Measurements from ENCODE around the gene SLC22A31.

The SLC22A31 gene

GRCh38 chr16:89164847-89165680 is 35.3 kb downstream of the SLC22A31 start:
- no peak for DNase-seq (ENCODE audit: low read depth)

GRCh38 chr16:89164436-89164835 is 35.9 kb downstream of the SLC22A31 start:
- no peak for DNase-seq (ENCODE audit: low read depth)

- DNase-seq (ENCODE audit: low read depth), result no peak
Observed at GRCh38 chr16:89163297-89163696, 37.0 kb downstream of the SLC22A31 start.

GRCh38 chr16:89161763-89162713 is 38.3 kb downstream of the SLC22A31 start:
- DNase-seq (ENCODE audit: low read depth), result no peak

- no peak for DNase-seq (ENCODE audit: low read depth)
Observed at GRCh38 chr16:89160977-89161701, 39.2 kb downstream of the SLC22A31 start.

GRCh38 chr16:89159850-89160354 is 40.4 kb downstream of the SLC22A31 start:
- DNase-seq (ENCODE audit: low read depth), result no peak

- DNase-seq (ENCODE audit: low read depth), result no peak
Observed at GRCh38 chr16:89159066-89159849, 41.1 kb downstream of the SLC22A31 start.

GRCh38 chr16:89157778-89158177 is 42.6 kb downstream of the SLC22A31 start:
- no peak for DNase-seq (ENCODE audit: low read depth)

- no peak for DNase-seq (ENCODE audit: low read depth)
Observed at GRCh38 chr16:89156740-89157645, 43.3 kb downstream of the SLC22A31 start.

GRCh38 chr16:89155851-89156739 is 44.2 kb downstream of the SLC22A31 start:
- DNase-seq (ENCODE audit: low read depth), result no peak

GRCh38 chr16:89155184-89155679 is 45.1 kb downstream of the SLC22A31 start:
- DNase-seq (ENCODE audit: low read depth), result no peak

GRCh38 chr16:89154390-89155183 is 45.8 kb downstream of the SLC22A31 start:
- DNase-seq (ENCODE audit: low read depth), result no peak

GRCh38 chr16:89153848-89154271 is 46.5 kb downstream of the SLC22A31 start:
- no peak for DNase-seq (ENCODE audit: low read depth)

- no peak for DNase-seq (ENCODE audit: low read depth)
Observed at GRCh38 chr16:89152831-89153700, 47.3 kb downstream of the SLC22A31 start.

GRCh38 chr16:89150981-89151380 is 49.4 kb downstream of the SLC22A31 start:
- DNase-seq (ENCODE audit: low read depth), result no peak

- DNase-seq (ENCODE audit: low read depth), result no peak
Observed at GRCh38 chr16:89150090-89150835, 50.1 kb downstream of the SLC22A31 start.
